Activated CD4-positive, alpha-beta T cell treated with anti-CD3 and anti-CD28 coated beads, Interleukin-2, Interleukin-6, amounts not matched to agents 100 ng/mL and 50 ng/mL, durations not matched to agents 16 hours and 8 hours (primary cell): Measurements from ENCODE around the gene MCMBP.
A peak's percentile ranks its signal among the peaks of the same experiment; 100 is the strongest.
"Not testable (repeated sequence)": the region's sequence is repeated elsewhere in the genome, so short reads cannot be mapped to it uniquely, and the experiment has no call there.

Experiments used
- DNase-seq: peaks from one replicate; pipeline ENCODE4 v3.0.0-alpha.2; 2020

Gene MCMBP

GRCh38 chr10:119872610-119872859 is at the start of gene MCMBP:
Gene MCMBP, minus strand, starts transcription at chr10:119872843. Its CDS starts 259 bp downstream, at chr10:119872584.
- DNase-seq = no peak

GRCh38 chr10:119919826-119920225 is 47.2 kb upstream of the MCMBP start:
- no peak for DNase-seq

- DNase-seq = no peak
Measured at GRCh38 chr10:119919271-119919670, 46.6 kb upstream of the MCMBP start.

GRCh38 chr10:119917777-119918176 is 45.1 kb upstream of the MCMBP start:
- no peak for DNase-seq

GRCh38 chr10:119910689-119911088 is 38.0 kb upstream of the MCMBP start:
- no peak for DNase-seq

GRCh38 chr10:119908166-119908565 is 35.5 kb upstream of the MCMBP start:
- no peak for DNase-seq

- DNase-seq = not testable (repeated sequence)
Measured at GRCh38 chr10:119907695-119908094, 35.1 kb upstream of the MCMBP start.

- no peak for DNase-seq
Measured at GRCh38 chr10:119903946-119904666, 31.5 kb upstream of the MCMBP start.

GRCh38 chr10:119898577-119898976 is 25.9 kb upstream of the MCMBP start:
- no peak for DNase-seq

GRCh38 chr10:119896937-119897770 is 24.5 kb upstream of the MCMBP start:
- no peak for DNase-seq

- no peak for DNase-seq
Measured at GRCh38 chr10:119896061-119896655, 23.5 kb upstream of the MCMBP start.

GRCh38 chr10:119893845-119894427 is 21.3 kb upstream of the MCMBP start:
- DNase-seq = no peak

- no peak for DNase-seq
Measured at GRCh38 chr10:119893074-119893473, 20.4 kb upstream of the MCMBP start.

- peak; percentile 97 for DNase-seq
Measured at GRCh38 chr10:119892188-119893065, 19.8 kb upstream of the MCMBP start, which contains the start of gene SEC23IP. Gene SEC23IP, plus strand, starts transcription at chr10:119892730. Its CDS starts 53 bp downstream, at chr10:119892783.

- not testable (repeated sequence) for DNase-seq
Measured at GRCh38 chr10:119891849-119892187, 19.2 kb upstream of the MCMBP start.

- DNase-seq = not testable (repeated sequence)
Measured at GRCh38 chr10:119890307-119890706, 17.7 kb upstream of the MCMBP start.

GRCh38 chr10:119889201-119889600 is 16.6 kb upstream of the MCMBP start:
- DNase-seq = not testable (repeated sequence)

- not testable (repeated sequence) for DNase-seq
Measured at GRCh38 chr10:119888715-119889114, 16.1 kb upstream of the MCMBP start.

- not testable (repeated sequence) for DNase-seq
Measured at GRCh38 chr10:119886070-119886469, 13.4 kb upstream of the MCMBP start.

- DNase-seq = not testable (repeated sequence)
Measured at GRCh38 chr10:119883901-119884611, 11.4 kb upstream of the MCMBP start.

- no peak for DNase-seq
Measured at GRCh38 chr10:119878524-119878923, 5.9 kb upstream of the MCMBP start.
